A549 (cell line): ENCODE measurements around the gene APCDD1L.
A peak's percentile ranks its signal among the peaks of the same experiment; 100 is the strongest.

Source experiments
- CEBPB ChIP-seq, 2 experiments: fragments of >200 bp in 1 of 2; sonication (Bioruptor Twin) in 1 of 2; formaldehyde crosslinking in 1 of 2; IDR thresholded peaks; 2 replicates each; pipeline ENCODE4 v1.6.1; 2012 to 2016
- CTCF ChIP-seq: fragments of >200 bp; sonication (Bioruptor Twin); formaldehyde crosslinking; IDR thresholded peaks from 3 replicates; pipeline ENCODE4 v1.5.1; 2016
- EHF ChIP-seq: fragments of 250-450 bp; sonication (Bioruptor Pico); IDR thresholded peaks from 2 replicates; pipeline ENCODE4 v1.5.0; 2020; ENCODE audit warnings: mild to moderate bottlenecking
- FOXS1 ChIP-seq: fragments of 250-450 bp; sonication (Bioruptor Pico); IDR thresholded peaks from 2 replicates; pipeline ENCODE4 v1.5.0; 2020; ENCODE audit warnings: mild to moderate bottlenecking, moderate library complexity
- MAFK ChIP-seq: fragments of 450-650 bp; IDR thresholded peaks from 2 replicates; pipeline ENCODE4 v1.6.1; 2014; ENCODE audit not compliant: partially characterized antibody
- PHF8 ChIP-seq: fragments of 200-600 bp; sonication (generic); IDR thresholded peaks from 2 replicates; pipeline ENCODE4 v1.6.1; 2016; ENCODE audit warnings: low read depth, mild to moderate bottlenecking, antibody characterized with exemption, moderate library complexity, borderline replicate concordance
- POLR2A ChIP-seq: IDR thresholded peaks from 2 replicates; pipeline ENCODE4 v1.6.1; 2012; ENCODE audit warnings: mild to moderate bottlenecking, low read length
- RAD21 ChIP-seq, 2 experiments: fragments of >200 bp in 1 of 2; sonication (Bioruptor Twin) in 1 of 2; formaldehyde crosslinking in 1 of 2; IDR thresholded peaks in 1 of 2; conservative IDR thresholded peaks in 1 of 2; 2 replicates in 1 of 2; 3 replicates in 1 of 2; pipeline ENCODE4 v1.6.1; 2012 to 2018; ENCODE audit warnings: inconsistent platforms in 1 of 2
- ZFP36 ChIP-seq: fragments of 450-650 bp; IDR thresholded peaks from 2 replicates; pipeline ENCODE4 v1.6.1; 2014; ENCODE audit warnings: borderline replicate concordance; ENCODE audit not compliant: partially characterized antibody

GRCh38 chr20:58481481-58482021 is 33.6 kb downstream of the APCDD1L start:
- TF ChIP-seq RAD21 (conservative IDR thresholded peaks at IDR 0.05 in 1 of 2, IDR thresholded peaks at IDR 0.05 in 1 of 2) (peak in 1 of 2 experiments; percentile 51; a peak in 2 of 5 replicates), PHF8 (no peak), CTCF (no peak), CEBPB (IDR thresholded peaks at IDR 0.05) (no peak), EHF (no peak), POLR2A (no peak), ZFP36 (no peak), MAFK (no peak), FOXS1 (CRISPR knock-in tag) (no peak)
